ENCODE results near the gene GNAZ. TPM values are rescaled to one million over a fixed set of nuclear protein-coding genes. Genes with fewer than 3 reads are reported as not detected.

GNAZ gene
- polyA plus RNA-seq, 1 donor (not counting 4 experiments of a cell fraction or from before 2014, with no cell fraction given): 0.03 TPM

DNA sequence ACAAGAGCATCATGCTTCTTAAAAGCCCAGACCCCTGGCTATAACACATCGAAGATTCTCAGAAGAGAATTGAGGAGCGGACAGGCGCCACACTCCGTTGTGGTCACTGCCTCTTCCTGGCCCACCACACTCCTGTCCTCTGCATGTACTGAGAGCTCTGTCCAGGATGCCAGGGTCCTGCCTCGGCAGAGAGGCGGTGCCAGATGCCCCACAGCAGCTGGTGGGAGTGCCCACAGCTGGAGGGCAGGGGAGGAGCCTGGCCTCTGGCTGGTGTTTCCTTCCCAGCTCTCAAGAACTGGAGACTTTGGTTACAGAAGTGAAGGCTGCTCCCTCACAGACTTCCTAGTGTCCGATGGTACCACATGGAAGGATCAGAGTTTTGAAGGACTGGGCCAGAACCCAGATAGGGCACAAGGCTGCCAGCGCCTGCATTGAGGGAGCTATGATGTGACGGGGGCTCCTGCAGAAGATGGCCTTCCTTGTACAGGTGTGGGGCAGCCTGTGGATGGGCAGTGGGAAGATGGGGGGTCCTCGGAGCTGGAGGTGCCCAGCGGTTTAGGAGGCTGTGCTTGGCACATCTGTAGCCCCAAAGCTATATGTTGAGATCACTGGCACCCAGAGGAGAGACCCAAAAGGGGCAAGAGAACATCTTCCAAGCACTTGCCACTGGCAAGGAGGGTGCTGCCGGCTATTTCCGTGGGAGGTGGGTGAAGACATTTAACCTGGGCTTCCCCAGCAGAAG is 52.1 kb downstream of the GNAZ start:
- no peaks in the 10 kb centered on the region for H3K4me1 ChIP-seq (ENCODE audit: control insufficient read depth, extremely low read depth, insufficient read depth, low read length)
- DNase-seq (ENCODE audit: low read depth, low spot score) (no peak), FAIRE-seq (no peak)
- no peaks in the 10 kb centered on the region for H3K9me1 ChIP-seq (ENCODE audit: control insufficient read depth, extremely low read depth, insufficient read depth, low read length)
- no peak overlapping the region for H3K9ac ChIP-seq (ENCODE audit: control insufficient read depth, extremely low read depth, insufficient read depth, low read length)
- no peak for TF ChIP-seq EZH2 (IDR thresholded peaks at IDR 0.05; ENCODE audit: low read length)
- TF ChIP-seq, protein P1, sequence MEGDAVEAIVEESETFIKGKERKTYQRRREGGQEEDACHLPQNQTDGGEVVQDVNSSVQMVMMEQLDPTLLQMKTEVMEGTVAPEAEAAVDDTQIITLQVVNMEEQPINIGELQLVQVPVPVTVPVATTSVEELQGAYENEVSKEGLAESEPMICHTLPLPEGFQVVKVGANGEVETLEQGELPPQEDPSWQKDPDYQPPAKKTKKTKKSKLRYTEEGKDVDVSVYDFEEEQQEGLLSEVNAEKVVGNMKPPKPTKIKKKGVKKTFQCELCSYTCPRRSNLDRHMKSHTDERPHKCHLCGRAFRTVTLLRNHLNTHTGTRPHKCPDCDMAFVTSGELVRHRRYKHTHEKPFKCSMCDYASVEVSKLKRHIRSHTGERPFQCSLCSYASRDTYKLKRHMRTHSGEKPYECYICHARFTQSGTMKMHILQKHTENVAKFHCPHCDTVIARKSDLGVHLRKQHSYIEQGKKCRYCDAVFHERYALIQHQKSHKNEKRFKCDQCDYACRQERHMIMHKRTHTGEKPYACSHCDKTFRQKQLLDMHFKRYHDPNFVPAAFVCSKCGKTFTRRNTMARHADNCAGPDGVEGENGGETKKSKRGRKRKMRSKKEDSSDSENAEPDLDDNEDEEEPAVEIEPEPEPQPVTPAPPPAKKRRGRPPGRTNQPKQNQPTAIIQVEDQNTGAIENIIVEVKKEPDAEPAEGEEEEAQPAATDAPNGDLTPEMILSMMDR (optimal IDR thresholded peaks at IDR 0.05 in 1 of 3, IDR thresholded peaks at IDR 0.05 in 1 of 3, conservative IDR thresholded peaks at IDR 0.05 in 1 of 3; ENCODE audit: extremely low read depth in 1 of 3, insufficient read depth in 2 of 3, low read length in 3 of 3): no peak
- no peak overlapping the region for H2AFZ ChIP-seq (ENCODE audit: control insufficient read depth, low read length)
- H3K4me2 ChIP-seq (ENCODE audit: control insufficient read depth, extremely low read depth, insufficient read depth, low read depth, low read length): no peak overlapping the region
- H3K27me3 ChIP-seq (ENCODE audit: control insufficient read depth, extremely low read depth, insufficient read depth, low read length): peaks cover 4% of the 10 kb centered on the region
- no peaks in the 10 kb centered on the region for H3K79me2 ChIP-seq (ENCODE audit: control insufficient read depth, insufficient read depth, low read length)
- dilution Hi-C loops (cut with MboI; ENCODE audit: extremely low pct_ligation_motif_present, low sequenced_read_pairs): no loop called here
- no peak overlapping the region for H3K27ac ChIP-seq (ENCODE audit: control insufficient read depth, insufficient read depth, low read length)
- H3K36me3 ChIP-seq (ENCODE audit: control insufficient read depth in 2 of 2, extremely low read depth in 1 of 2, insufficient read depth in 2 of 2, low read length in 2 of 2): no peaks in the 10 kb centered on the region
- H3K9me3 ChIP-seq (ENCODE audit: control insufficient read depth, low read depth, low read length): no peaks in the 10 kb centered on the region
- H3K4me3 ChIP-seq (ENCODE audit: control insufficient read depth in 2 of 3, extremely low read depth in 1 of 3, insufficient read depth in 2 of 3, low read depth in 1 of 3, low read length in 3 of 3): no peak overlapping the region
- no peaks in the 10 kb centered on the region for H4K20me1 ChIP-seq (ENCODE audit: control insufficient read depth, extremely low read depth, insufficient read depth, low read length)

DNA sequence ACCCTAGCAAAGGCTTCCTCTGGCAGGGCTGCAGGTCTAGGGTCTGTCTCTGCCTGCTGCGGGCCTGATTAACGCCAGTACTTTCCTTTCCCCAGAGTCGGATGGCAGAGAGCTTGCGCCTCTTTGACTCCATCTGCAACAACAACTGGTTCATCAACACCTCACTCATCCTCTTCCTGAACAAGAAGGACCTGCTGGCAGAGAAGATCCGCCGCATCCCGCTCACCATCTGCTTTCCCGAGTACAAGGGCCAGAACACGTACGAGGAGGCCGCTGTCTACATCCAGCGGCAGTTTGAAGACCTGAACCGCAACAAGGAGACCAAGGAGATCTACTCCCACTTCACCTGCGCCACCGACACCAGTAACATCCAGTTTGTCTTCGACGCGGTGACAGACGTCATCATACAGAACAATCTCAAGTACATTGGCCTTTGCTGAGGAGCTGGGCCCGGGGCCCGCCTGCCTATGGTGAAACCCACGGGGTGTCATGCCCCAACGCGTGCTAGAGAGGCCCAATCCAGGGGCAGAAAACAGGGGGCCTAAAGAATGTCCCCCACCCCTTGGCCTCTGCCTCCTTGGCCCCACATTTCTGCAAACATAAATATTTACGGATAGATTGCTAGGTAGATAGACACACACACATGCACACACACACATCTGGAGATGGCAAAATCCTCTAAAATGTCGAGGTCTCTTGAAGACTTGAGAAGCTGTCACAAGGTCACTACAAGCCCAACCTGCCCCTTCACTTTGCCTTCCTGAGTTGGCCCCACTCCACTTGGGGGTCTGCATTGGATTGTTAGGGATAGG is 52.9 kb downstream of the GNAZ start:
- H3K9me3 ChIP-seq (ENCODE audit: control insufficient read depth, low read depth, low read length): no peaks in the 10 kb centered on the region
- no peak overlapping the region for H2AFZ ChIP-seq (ENCODE audit: control insufficient read depth, low read length)
- H3K79me2 ChIP-seq (ENCODE audit: control insufficient read depth, insufficient read depth, low read length): no peaks in the 10 kb centered on the region
- no peak overlapping the region for H3K9ac ChIP-seq (ENCODE audit: control insufficient read depth, extremely low read depth, insufficient read depth, low read length)
- peaks cover 4% of the 10 kb centered on the region for H3K27me3 ChIP-seq (ENCODE audit: control insufficient read depth, extremely low read depth, insufficient read depth, low read length)
- H3K9me1 ChIP-seq (ENCODE audit: control insufficient read depth, extremely low read depth, insufficient read depth, low read length): no peaks in the 10 kb centered on the region
- dilution Hi-C loops (cut with MboI; ENCODE audit: extremely low pct_ligation_motif_present, low sequenced_read_pairs): no loop called here
- H3K27ac ChIP-seq (ENCODE audit: control insufficient read depth, insufficient read depth, low read length): no peak overlapping the region
- no peaks in the 10 kb centered on the region for H3K36me3 ChIP-seq (ENCODE audit: control insufficient read depth in 2 of 2, extremely low read depth in 1 of 2, insufficient read depth in 2 of 2, low read length in 2 of 2)
- no peaks in the 10 kb centered on the region for H4K20me1 ChIP-seq (ENCODE audit: control insufficient read depth, extremely low read depth, insufficient read depth, low read length)
- DNase-seq (ENCODE audit: low read depth, low spot score) (no peak), FAIRE-seq (no peak)
- H3K4me1 ChIP-seq (ENCODE audit: control insufficient read depth, extremely low read depth, insufficient read depth, low read length): no peaks in the 10 kb centered on the region
- no peak for TF ChIP-seq EZH2 (IDR thresholded peaks at IDR 0.05; ENCODE audit: low read length)
- TF ChIP-seq, protein P1 (optimal IDR thresholded peaks at IDR 0.05 in 1 of 3, IDR thresholded peaks at IDR 0.05 in 1 of 3, conservative IDR thresholded peaks at IDR 0.05 in 1 of 3; ENCODE audit: extremely low read depth in 1 of 3, insufficient read depth in 2 of 3, low read length in 3 of 3): no peak
- H3K4me3 ChIP-seq (ENCODE audit: control insufficient read depth in 2 of 3, extremely low read depth in 1 of 3, insufficient read depth in 2 of 3, low read depth in 1 of 3, low read length in 3 of 3): no peak overlapping the region
- no peak overlapping the region for H3K4me2 ChIP-seq (ENCODE audit: control insufficient read depth, extremely low read depth, insufficient read depth, low read depth, low read length)

Measured in keratinocyte (primary cell).